H1 (cell line): ENCODE results near the gene CASP9. TPM values are rescaled to one million over a fixed set of nuclear protein-coding genes. Genes with fewer than 3 reads are reported as not detected.

Source experiments
- polyA plus RNA-seq, 7 experiments: library from polyadenylated mRNA; depleted of rRNA in 3 of 7; stranded (reverse) in 5 of 7; unstranded in 2 of 7; fragments of >200 nt in 5 of 7; fragments of 200-250 nt in 2 of 7; gene quantifications; 1 replicate in 5 of 7; 2 replicates in 1 of 7; 4 replicates in 1 of 7; pipeline versions ENCODE4 v1.2.1 to v1.2.3, GENCODE V29; 2011 to 2013; ENCODE audit warnings: missing spikeins in 2 of 7, mixed read lengths in 2 of 7
- total RNA-seq: library from RNA; stranded (reverse); fragmentation: NEBNext Ultra II Directional; extraction: Animal tissue kit (Norgen Biotek cat#: 25700); gene quantifications from 2 replicates; pipeline ENCODE4 v1.2.1, GENCODE V29; 2021
- TF ChIP-seq, protein P1 (sequence below): fragments of 300-600 bp; sonication (generic); IDR thresholded peaks from 2 replicates; pipeline ENCODE4 v1.7.1; 2012; ENCODE audit warnings: low read length, moderate library complexity, mild to moderate bottlenecking, inconsistent platforms; ENCODE audit not compliant: insufficient replicate concordance

The CASP9 gene
- total and polyA plus RNA-seq, 2 of the 8 experiments (the other 6 are each of a cell fraction or from before 2014, with no cell fraction given), result 14.8 to 36.3 TPM

DNA sequence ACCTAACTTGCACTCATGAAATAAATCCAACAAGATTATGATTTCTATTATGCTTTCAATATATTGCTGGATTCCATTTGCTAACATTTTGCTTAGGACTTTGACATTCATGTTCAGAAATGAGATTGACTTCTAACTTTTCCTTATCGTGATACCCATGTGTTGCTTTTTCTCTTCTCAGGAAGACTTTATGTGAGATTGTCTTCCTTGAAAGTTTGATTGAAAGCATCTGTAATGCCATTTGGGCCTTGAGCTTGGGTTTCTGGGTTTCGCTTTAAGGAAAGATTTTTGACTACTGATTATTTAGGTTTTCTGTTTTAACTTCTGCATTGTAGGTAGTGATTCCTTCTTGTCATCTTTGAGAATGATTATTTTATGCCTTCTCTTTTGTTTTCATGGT lies 33.0 kb upstream of the CASP9 start (continued):
- TF ChIP-seq, protein P1, sequence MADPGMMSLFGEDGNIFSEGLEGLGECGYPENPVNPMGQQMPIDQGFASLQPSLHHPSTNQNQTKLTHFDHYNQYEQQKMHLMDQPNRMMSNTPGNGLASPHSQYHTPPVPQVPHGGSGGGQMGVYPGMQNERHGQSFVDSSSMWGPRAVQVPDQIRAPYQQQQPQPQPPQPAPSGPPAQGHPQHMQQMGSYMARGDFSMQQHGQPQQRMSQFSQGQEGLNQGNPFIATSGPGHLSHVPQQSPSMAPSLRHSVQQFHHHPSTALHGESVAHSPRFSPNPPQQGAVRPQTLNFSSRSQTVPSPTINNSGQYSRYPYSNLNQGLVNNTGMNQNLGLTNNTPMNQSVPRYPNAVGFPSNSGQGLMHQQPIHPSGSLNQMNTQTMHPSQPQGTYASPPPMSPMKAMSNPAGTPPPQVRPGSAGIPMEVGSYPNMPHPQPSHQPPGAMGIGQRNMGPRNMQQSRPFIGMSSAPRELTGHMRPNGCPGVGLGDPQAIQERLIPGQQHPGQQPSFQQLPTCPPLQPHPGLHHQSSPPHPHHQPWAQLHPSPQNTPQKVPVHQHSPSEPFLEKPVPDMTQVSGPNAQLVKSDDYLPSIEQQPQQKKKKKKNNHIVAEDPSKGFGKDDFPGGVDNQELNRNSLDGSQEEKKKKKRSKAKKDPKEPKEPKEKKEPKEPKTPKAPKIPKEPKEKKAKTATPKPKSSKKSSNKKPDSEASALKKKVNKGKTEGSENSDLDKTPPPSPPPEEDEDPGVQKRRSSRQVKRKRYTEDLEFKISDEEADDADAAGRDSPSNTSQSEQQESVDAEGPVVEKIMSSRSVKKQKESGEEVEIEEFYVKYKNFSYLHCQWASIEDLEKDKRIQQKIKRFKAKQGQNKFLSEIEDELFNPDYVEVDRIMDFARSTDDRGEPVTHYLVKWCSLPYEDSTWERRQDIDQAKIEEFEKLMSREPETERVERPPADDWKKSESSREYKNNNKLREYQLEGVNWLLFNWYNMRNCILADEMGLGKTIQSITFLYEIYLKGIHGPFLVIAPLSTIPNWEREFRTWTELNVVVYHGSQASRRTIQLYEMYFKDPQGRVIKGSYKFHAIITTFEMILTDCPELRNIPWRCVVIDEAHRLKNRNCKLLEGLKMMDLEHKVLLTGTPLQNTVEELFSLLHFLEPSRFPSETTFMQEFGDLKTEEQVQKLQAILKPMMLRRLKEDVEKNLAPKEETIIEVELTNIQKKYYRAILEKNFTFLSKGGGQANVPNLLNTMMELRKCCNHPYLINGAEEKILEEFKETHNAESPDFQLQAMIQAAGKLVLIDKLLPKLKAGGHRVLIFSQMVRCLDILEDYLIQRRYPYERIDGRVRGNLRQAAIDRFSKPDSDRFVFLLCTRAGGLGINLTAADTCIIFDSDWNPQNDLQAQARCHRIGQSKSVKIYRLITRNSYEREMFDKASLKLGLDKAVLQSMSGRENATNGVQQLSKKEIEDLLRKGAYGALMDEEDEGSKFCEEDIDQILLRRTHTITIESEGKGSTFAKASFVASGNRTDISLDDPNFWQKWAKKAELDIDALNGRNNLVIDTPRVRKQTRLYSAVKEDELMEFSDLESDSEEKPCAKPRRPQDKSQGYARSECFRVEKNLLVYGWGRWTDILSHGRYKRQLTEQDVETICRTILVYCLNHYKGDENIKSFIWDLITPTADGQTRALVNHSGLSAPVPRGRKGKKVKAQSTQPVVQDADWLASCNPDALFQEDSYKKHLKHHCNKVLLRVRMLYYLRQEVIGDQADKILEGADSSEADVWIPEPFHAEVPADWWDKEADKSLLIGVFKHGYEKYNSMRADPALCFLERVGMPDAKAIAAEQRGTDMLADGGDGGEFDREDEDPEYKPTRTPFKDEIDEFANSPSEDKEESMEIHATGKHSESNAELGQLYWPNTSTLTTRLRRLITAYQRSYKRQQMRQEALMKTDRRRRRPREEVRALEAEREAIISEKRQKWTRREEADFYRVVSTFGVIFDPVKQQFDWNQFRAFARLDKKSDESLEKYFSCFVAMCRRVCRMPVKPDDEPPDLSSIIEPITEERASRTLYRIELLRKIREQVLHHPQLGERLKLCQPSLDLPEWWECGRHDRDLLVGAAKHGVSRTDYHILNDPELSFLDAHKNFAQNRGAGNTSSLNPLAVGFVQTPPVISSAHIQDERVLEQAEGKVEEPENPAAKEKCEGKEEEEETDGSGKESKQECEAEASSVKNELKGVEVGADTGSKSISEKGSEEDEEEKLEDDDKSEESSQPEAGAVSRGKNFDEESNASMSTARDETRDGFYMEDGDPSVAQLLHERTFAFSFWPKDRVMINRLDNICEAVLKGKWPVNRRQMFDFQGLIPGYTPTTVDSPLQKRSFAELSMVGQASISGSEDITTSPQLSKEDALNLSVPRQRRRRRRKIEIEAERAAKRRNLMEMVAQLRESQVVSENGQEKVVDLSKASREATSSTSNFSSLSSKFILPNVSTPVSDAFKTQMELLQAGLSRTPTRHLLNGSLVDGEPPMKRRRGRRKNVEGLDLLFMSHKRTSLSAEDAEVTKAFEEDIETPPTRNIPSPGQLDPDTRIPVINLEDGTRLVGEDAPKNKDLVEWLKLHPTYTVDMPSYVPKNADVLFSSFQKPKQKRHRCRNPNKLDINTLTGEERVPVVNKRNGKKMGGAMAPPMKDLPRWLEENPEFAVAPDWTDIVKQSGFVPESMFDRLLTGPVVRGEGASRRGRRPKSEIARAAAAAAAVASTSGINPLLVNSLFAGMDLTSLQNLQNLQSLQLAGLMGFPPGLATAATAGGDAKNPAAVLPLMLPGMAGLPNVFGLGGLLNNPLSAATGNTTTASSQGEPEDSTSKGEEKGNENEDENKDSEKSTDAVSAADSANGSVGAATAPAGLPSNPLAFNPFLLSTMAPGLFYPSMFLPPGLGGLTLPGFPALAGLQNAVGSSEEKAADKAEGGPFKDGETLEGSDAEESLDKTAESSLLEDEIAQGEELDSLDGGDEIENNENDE, result no peak
